Measurements from ENCODE around the gene OIT3. TPM values are rescaled to one million over a fixed set of nuclear protein-coding genes. Genes with fewer than 3 reads are reported as not detected.

Gene OIT3
- polyA plus RNA-seq, 10 donors = 5.7 to 10.9 (median 8.5) TPM

DNA sequence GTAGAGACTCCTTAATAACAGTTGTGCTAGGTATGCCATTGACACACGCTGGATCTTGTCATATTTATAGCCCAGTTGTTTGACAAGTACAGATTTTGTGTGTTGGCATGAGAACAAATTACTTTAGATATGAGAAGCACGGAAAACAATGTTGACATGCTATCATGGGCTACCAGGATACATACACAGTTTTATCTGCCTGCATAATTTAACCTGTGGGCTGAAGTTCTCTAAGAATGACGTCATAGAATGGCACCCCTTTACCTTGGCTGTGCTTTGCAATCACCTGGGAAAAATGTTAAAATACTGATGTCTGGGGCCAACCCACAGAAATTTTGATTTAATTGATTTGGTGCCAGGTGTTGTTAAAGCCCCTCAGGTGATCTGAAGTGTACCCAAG is 58.2 kb downstream of the OIT3 start:
- no peak for DNase-seq

GRCh38 chr10:72952189-72952588 is 58.6 kb downstream of the OIT3 start:
- no peak for DNase-seq

- DNase-seq = no peak
Observed at GRCh38 chr10:72952642-72953158, 59.2 kb downstream of the OIT3 start.

DNA sequence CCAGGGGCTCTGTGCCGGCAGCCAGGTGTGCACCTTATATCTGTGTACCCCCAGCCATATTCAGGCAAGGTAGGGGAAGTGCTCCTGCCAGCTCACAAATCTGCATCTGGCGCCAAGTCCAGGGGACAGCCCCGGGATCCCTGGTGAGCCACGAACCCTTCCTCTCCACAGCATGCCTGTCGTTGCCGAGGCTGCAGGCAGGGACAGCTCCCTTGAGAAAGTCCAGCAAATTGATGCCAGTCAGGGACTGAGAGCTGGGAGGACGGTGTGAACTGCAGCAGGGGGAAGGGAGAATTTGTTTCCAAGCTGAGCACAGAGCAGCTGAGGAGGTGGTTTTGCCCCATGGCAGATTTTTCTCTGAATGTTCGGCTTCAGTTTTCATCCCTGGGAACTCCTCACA is 60.1 kb downstream of the OIT3 start:
- no peak for DNase-seq

DNA sequence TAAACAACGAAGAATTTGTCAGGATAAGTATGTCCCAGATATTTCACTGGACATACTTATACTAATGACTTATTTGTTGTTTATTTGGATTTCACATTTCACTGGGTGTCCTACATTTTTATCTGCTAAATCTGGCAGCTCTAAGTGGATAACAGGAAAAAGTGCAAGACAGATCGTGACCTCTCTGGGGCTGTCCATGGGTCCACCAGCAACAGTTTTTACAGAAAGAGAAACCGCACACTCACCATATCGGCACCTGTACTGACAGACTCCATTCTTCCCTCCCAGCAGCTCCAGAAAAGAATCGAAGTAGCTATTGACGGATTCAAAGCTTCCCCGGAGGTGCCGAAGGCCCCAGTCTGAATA is 60.7 kb downstream of the OIT3 start:
- no peak for DNase-seq

GRCh38 chr10:72954596-72955554 is 61.3 kb downstream of the OIT3 start, which contains the start of gene PLA2G12B:
PLA2G12B (minus strand) TSS chr10:72954806; CDS start chr10:72954685, 121 bp downstream.
- peak in 1 of 3 donors; percentile 22 for DNase-seq

DNA sequence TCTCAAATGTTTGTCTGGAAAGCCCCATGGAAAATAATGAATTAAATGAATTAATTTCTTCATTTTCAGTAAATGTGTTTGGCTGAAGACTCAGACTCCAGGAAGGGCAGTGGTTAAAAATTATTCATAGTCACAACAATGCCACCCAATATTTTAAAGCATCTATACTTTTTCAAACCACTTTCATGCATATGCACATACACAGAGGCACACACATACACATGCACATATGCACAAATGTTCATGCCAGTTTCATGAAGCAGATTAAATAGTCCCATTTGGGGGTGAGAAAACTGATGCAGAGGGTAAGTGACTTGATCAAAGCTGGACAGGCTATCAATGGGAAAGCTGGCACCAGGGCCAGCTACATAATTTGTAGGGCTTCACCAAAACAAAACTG is 62.5 kb downstream of the OIT3 start:
- DNase-seq = no peak

GRCh38 chr10:72976886-72977285 is 83.3 kb downstream of the OIT3 start:
- no peak for DNase-seq

DNA sequence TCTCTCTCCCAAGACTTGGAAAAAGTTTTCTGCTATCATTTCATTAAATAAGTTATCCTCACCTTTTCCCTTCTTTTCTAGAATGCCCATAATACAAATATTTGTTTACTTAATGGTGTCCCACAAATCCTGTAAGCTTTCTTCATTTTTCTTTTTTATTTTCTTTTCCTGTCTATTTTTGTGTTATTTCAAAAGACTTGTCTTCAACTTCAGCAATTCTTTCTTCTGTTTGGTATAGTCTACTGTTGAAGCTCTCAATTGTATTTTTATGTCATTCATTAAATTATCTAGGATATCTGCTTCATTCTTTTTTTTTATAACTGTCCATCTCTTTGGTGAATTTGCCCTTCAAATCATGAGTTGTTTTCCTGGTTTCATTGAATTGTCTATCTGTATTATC is 86.2 kb downstream of the OIT3 start:
- no peak for DNase-seq

DNA sequence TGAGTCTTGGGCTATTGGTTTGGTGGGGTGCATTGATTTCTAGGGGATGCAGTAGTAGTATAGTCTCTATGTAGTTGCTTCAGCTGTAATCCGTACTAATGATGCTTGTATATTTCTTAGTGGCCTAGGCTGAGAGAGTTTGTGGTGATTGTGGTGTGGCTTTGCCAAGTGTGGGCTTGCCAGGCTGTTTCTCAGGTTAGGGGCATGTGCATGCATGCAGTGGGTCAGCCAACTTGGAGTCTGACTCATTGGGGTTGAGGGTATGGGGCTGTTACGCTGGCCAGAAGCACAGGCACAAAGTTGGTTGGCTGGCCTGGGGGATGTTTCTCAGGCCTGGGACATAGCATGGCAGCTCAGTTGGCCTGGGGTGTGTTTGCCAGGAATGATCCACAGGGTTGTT is 86.8 kb downstream of the OIT3 start:
- DNase-seq = no peak

GRCh38 chr10:72981028-72981881 is 87.7 kb downstream of the OIT3 start:
- no peak for DNase-seq

- no peak for DNase-seq
Observed at GRCh38 chr10:72981882-72982529, 88.5 kb downstream of the OIT3 start.

Other genes starting within 250 kb of the OIT3 start
- gene MCU, start 201.6 kb upstream of the OIT3 start, polyA plus RNA-seq (ENCODE audit: insufficient read length in 10 of 10) = 100 to 1,000 TPM in 7 of 10 donors, 10 to 100 TPM in 3; 86.6 to 152 (median 104) TPM
- under 1 TPM in 2 of 10 donors, not detected in 8; 0.14 to 0.18 TPM for gene PLA2G12B, start 61.1 kb downstream of the OIT3 start, polyA plus RNA-seq (ENCODE audit: insufficient read length in 10 of 10)
- 10 to 100 TPM; 49.9 to 84.5 (median 72.8) TPM for gene P4HA1, start 203.1 kb downstream of the OIT3 start, polyA plus RNA-seq (ENCODE audit: insufficient read length in 10 of 10)
- gene NUDT13, start 216.7 kb downstream of the OIT3 start, polyA plus RNA-seq (ENCODE audit: insufficient read length in 10 of 10) = 1 to 10 TPM; 2.1 to 5.3 (median 2.9) TPM

All from muscle of back (tissue), 11 donors.